Lower leg skin (tissue), 3 donors: Measurements from ENCODE around the gene MIDN.

Source experiments
- CTCF ChIP-seq, 3 donors: fragments of 450-650 bp; IDR thresholded peaks; one replicate each; pipeline ENCODE4 v1.5.1; 2016; ENCODE audit warnings: antibody characterized with exemption in 3 of 3, mild to moderate bottlenecking in 3 of 3, moderate library complexity in 2 of 3
- POLR2A ChIP-seq, 2 donors: fragments of 450-650 bp; IDR thresholded peaks; one replicate each; pipeline ENCODE4 v1.6.1; 2016 to 2017; ENCODE audit warnings: antibody characterized with exemption in 2 of 2, mild to moderate bottlenecking in 1 of 2, moderate library complexity in 1 of 2

GRCh38 chr19:1234051-1234954 lies 14.1 kb upstream of the MIDN start:
- TF ChIP-seq POLR2A (IDR thresholded peaks at IDR 0.05) (no peak), CTCF (IDR thresholded peaks at IDR 0.05) (no peak)
